Measurements from ENCODE around the gene SNORC. TPM values are rescaled to one million over a fixed set of nuclear protein-coding genes. Genes with fewer than 3 reads are reported as not detected.
A peak's percentile ranks its signal among the peaks of the same experiment; 100 is the strongest.
"Not testable (repeated sequence)": the region's sequence is repeated elsewhere in the genome, so short reads cannot be mapped to it uniquely, and the experiment has no call there.

The SNORC gene
- total and polyA plus RNA-seq, 5 donors = 0.59 to 1.9 (median 1.1) TPM

GRCh38 chr2:232898592-232899543 is 28.8 kb downstream of the SNORC start:
- Histone ChIP-seq H3K27ac (ENCODE audit: low read length) (no peak overlapping the region), H3K4me3 (ENCODE audit: low read length) (no peak overlapping the region), H3K27me3 (ENCODE audit: control insufficient read depth, insufficient read depth) (no peaks in the 10 kb centered on the region), H3K9me3 (ENCODE audit: control insufficient read depth, low read length) (no peaks in the 10 kb centered on the region), H3K4me1 (ENCODE audit: control insufficient read depth, insufficient read depth, low read length) (no peaks in the 10 kb centered on the region)
- intact Hi-C loops (cut with DNase I) = no loop called here
- ATAC-seq (peak; percentile 51 to 64), DNase-seq (no peak)
- 58% methylated on average over 18 of the region's 18 CpGs for WGBS

DNA sequence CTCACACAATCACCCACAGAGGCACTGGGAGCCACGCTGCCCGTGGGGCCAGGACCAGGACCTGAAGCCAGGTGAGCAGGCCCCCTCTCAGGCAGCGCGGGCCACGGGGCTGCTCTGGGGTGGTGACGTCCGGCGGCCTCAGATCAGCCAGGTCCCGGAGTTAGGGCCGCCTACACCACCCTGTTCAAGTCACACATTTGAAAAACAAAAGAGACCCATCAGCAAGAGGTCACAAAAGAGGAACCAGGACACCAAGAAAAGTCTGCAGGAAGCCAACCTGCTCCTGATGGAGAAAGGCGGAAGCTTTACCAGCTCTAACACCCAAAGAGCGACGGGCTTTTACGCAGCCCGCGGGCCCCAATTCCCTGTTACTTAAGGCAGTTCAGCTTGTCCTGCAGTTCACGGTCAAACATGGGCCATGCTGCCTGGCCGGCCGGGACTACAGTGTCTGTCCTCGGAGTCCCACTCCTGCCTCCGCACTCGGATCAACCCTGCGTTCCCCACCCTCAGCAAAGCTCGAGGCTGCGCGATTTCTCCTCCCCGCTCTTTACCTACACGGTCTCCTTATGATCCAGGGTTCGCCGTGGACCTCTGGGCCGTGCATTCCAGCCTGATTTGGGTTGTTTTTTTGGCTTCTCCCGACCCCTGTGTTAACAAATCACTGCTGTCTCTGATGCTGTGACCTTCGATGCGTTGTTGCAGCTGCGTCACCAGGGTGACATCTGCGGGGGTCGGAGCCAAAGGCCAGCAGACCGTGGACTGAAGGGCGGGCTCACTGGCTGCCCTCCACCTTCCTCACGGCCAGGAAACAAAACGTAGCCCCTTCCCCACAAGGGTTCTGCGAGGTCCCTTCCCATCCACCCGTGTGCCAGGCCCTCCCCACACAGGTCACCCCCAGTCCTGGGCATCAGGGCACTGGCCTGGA is 31.0 kb downstream of the SNORC start:
- intact Hi-C loops (cut with DNase I) = no loop called here
- H3K4me3 ChIP-seq (ENCODE audit: low read length) = no peak overlapping the region
- H3K4me1 ChIP-seq (ENCODE audit: control insufficient read depth, insufficient read depth, low read length) = no peaks in the 10 kb centered on the region
- 70% methylated on average over 43 of the region's 43 CpGs for WGBS
- H3K27ac ChIP-seq (ENCODE audit: low read length) = no peak overlapping the region
- H3K27me3 ChIP-seq (ENCODE audit: control insufficient read depth, insufficient read depth) = no peaks in the 10 kb centered on the region
- no peak for DNase-seq
- ATAC-seq = peak in 1 of 2 donors; percentile 20
- H3K9me3 ChIP-seq (ENCODE audit: control insufficient read depth, low read length) = no peaks in the 10 kb centered on the region

- Histone ChIP-seq H3K27me3 (ENCODE audit: control insufficient read depth, insufficient read depth) (no peaks in the 10 kb centered on the region), H3K4me1 (ENCODE audit: control insufficient read depth, insufficient read depth, low read length) (no peaks in the 10 kb centered on the region), H3K27ac (ENCODE audit: low read length) (no peak overlapping the region), H3K4me3 (ENCODE audit: low read length) (no peak overlapping the region), H3K9me3 (ENCODE audit: control insufficient read depth, low read length) (no peaks in the 10 kb centered on the region)
- intact Hi-C loops (cut with DNase I) = no loop called here
- ATAC-seq (peak in 1 of 2 donors; percentile 91), DNase-seq (peak in 1 of 3 donors; percentile 43)
- 66% methylated on average over 28 of the region's 28 CpGs for WGBS
Measured at GRCh38 chr2:232901736-232902578, 31.9 kb downstream of the SNORC start.

- no peaks in the 10 kb centered on the region for H3K4me1 ChIP-seq (ENCODE audit: control insufficient read depth, insufficient read depth, low read length)
- DNase-seq (no peak), ATAC-seq (no peak)
- WGBS = 80% methylated on average over 9 of the region's 9 CpGs
- no peaks in the 10 kb centered on the region for H3K9me3 ChIP-seq (ENCODE audit: control insufficient read depth, low read length)
- no peak overlapping the region for H3K4me3 ChIP-seq (ENCODE audit: low read length)
- intact Hi-C loops (cut with DNase I) = no loop called here
- no peaks in the 10 kb centered on the region for H3K27me3 ChIP-seq (ENCODE audit: control insufficient read depth, insufficient read depth)
- no peak overlapping the region for H3K27ac ChIP-seq (ENCODE audit: low read length)
Measured at GRCh38 chr2:232903989-232904388, 33.9 kb downstream of the SNORC start.

- ATAC-seq; H3K4me3 ChIP-seq (ENCODE audit: low read length); H3K27ac ChIP-seq (ENCODE audit: low read length); DNase-seq; H3K9me3 ChIP-seq (ENCODE audit: control insufficient read depth, low read length); intact Hi-C loops (cut with DNase I); H3K27me3 ChIP-seq (ENCODE audit: control insufficient read depth, insufficient read depth); H3K4me1 ChIP-seq (ENCODE audit: control insufficient read depth, insufficient read depth, low read length): not testable (repeated sequence)
- 53% methylated on average over 9 of the region's 10 CpGs for WGBS
Measured at GRCh38 chr2:232906867-232907717, 37.0 kb downstream of the SNORC start.

DNA sequence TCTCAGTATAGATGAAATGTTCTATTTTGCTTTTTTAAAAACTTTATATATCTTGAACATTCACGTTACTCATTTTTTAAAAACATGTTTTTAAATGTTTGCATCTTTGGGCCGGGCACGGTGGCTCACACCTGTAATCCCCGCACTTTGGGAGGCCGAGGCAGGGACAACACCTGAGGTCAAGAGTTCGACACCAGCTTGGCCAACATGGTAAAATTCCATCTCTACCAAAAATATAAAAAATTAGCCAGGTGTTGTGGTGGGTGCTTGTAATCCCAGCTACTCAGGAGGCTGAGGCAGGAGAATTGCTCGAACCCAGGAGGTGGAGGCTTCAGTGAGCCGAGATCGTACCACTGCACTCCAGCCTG is 37.6 kb downstream of the SNORC start:
- WGBS = 94% methylated on average over 9 of the region's 9 CpGs
- DNase-seq; H3K27me3 ChIP-seq (ENCODE audit: control insufficient read depth, insufficient read depth); H3K4me1 ChIP-seq (ENCODE audit: control insufficient read depth, insufficient read depth, low read length); ATAC-seq; intact Hi-C loops (cut with DNase I); H3K4me3 ChIP-seq (ENCODE audit: low read length); H3K9me3 ChIP-seq (ENCODE audit: control insufficient read depth, low read length); H3K27ac ChIP-seq (ENCODE audit: low read length): not testable (repeated sequence)

GRCh38 chr2:232908695-232909094 is 38.6 kb downstream of the SNORC start:
- no peak for ATAC-seq
- H3K9me3 ChIP-seq (ENCODE audit: control insufficient read depth, low read length) = no peaks in the 10 kb centered on the region
- no peak overlapping the region for H3K27ac ChIP-seq (ENCODE audit: low read length)
- no peaks in the 10 kb centered on the region for H3K27me3 ChIP-seq (ENCODE audit: control insufficient read depth, insufficient read depth)
- no peak for DNase-seq
- H3K4me3 ChIP-seq (ENCODE audit: low read length) = no peak overlapping the region
- WGBS = 30% methylated on average over 6 of the region's 6 CpGs
- intact Hi-C loops (cut with DNase I) = no loop called here
- no peaks in the 10 kb centered on the region for H3K4me1 ChIP-seq (ENCODE audit: control insufficient read depth, insufficient read depth, low read length)

DNA sequence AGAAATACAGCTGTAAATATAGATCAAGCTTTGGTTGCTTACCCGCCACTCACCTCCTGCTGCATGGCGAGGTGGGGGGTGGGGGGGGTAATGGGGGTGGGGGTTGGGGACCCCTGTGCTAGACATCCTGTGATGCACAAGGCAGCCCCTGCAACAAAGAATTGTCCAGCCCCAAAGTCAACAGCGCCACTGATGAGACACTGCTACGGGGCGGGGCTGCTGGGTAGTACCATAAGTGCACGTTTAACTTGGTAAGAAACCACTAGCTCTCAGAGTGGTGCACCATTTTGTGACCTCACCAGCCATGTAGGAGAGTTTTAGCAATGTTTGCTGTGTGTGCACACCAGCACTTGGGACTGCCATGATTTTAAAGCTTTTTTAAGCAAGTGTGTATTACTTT is 40.3 kb downstream of the SNORC start:
- Histone ChIP-seq H3K9me3 (ENCODE audit: control insufficient read depth, low read length) (no peaks in the 10 kb centered on the region), H3K4me3 (ENCODE audit: low read length) (no peak overlapping the region), H3K27ac (ENCODE audit: low read length) (no peak overlapping the region), H3K27me3 (ENCODE audit: control insufficient read depth, insufficient read depth) (no peaks in the 10 kb centered on the region), H3K4me1 (ENCODE audit: control insufficient read depth, insufficient read depth, low read length) (no peaks in the 10 kb centered on the region)
- DNase-seq (no peak), ATAC-seq (no peak)
- intact Hi-C loops (cut with DNase I) = no loop called here
- 97% methylated on average over 6 of the region's 6 CpGs for WGBS

DNA sequence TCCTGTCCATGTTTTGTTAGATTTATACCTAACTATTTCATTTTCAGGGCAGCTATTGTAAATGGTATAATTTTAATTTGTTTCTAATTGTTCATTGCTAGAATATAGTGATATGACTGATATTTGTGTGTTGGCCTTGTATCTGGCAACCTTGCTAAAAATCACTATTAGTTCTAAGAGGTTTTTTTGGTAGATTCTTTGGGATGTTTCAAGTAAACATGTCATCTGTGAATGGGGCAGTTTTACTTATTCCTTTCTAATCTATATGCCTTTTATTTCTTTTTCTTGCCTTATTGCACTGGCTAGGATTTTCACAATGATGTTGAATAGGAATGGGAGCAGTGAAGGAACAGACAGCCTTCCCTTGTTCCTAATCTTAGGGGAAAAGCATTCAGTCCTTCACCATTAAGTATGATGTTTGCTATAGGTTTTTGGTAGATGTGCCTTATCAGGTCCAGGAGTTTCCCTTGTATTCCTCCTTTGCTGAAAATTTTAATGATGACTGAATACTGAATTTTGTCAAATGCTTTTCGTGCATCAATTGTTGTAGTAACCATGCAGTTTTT is 41.7 kb downstream of the SNORC start:
- intact Hi-C loops (cut with DNase I) = no loop called here
- no peaks in the 10 kb centered on the region for H3K4me1 ChIP-seq (ENCODE audit: control insufficient read depth, insufficient read depth, low read length)
- WGBS = 49% methylated on average over 1 of the region's 1 CpG
- no peaks in the 10 kb centered on the region for H3K27me3 ChIP-seq (ENCODE audit: control insufficient read depth, insufficient read depth)
- no peaks in the 10 kb centered on the region for H3K9me3 ChIP-seq (ENCODE audit: control insufficient read depth, low read length)
- H3K27ac ChIP-seq (ENCODE audit: low read length) = no peak overlapping the region
- no peak for DNase-seq
- no peak for ATAC-seq
- H3K4me3 ChIP-seq (ENCODE audit: low read length) = no peak overlapping the region

- no peak for DNase-seq
- no peaks in the 10 kb centered on the region for H3K27me3 ChIP-seq (ENCODE audit: control insufficient read depth, insufficient read depth)
Measured at GRCh38 chr2:232913903-232914302, 43.8 kb downstream of the SNORC start.

More at GRCh38 chr2:232913903-232914302, 43.8 kb downstream of the SNORC start:
- Histone ChIP-seq H3K27ac (ENCODE audit: low read length) (no peak overlapping the region), H3K4me1 (ENCODE audit: control insufficient read depth, insufficient read depth, low read length) (no peaks in the 10 kb centered on the region), H3K4me3 (ENCODE audit: low read length) (no peak overlapping the region), H3K9me3 (ENCODE audit: control insufficient read depth, low read length) (no peaks in the 10 kb centered on the region)
- ATAC-seq = no peak
- 63% methylated on average over 2 of the region's 2 CpGs for WGBS
- intact Hi-C loops (cut with DNase I) = no loop called here
